A549 (cell line): ENCODE data around the gene EOMES. TPM values are rescaled to one million over a fixed set of nuclear protein-coding genes. Genes with fewer than 3 reads are reported as not detected.

Experiments
- ATAC-seq, 2 experiments: fragments of 200-7000 bp in 1 of 2; fragments of >200 bp in 1 of 2; cut with Nextera tagmentation in 1 of 2; cut with Tn5 transposase in 1 of 2; 3 replicates each; pipeline versions ENCODE4 v1.8.0 to v1.9.1; 2018 to 2020; ENCODE audit warnings: mild to moderate bottlenecking in 1 of 2, moderate library complexity in 1 of 2
- CTCF ChIA-PET: fragments of 300-600 bp; sonication (Branson Sonifier 250); formaldehyde crosslinking; extraction: SDS; loops from one replicate; lab custom pipeline; 2021; ENCODE audit warnings: antibody characterized with exemption, inconsistent platforms; lab: Yijun Ruan, JAX
- POLR2A ChIA-PET: fragments of 350-600 bp; formaldehyde crosslinking; extraction: SDS; loops from one replicate; lab custom pipeline; 2021; ENCODE audit warnings: antibody characterized with exemption, inconsistent platforms; lab: Yijun Ruan, JAX
- DNase-seq, 2 experiments: peaks; one replicate each; pipeline versions ENCODE4 v3.0.0 to v3.0.0-alpha.2; 2011 to 2016; ENCODE audit warnings: low read depth in 1 of 2, low spot score in 1 of 2
- FAIRE-seq: peaks from 2 replicates; lab custom pipeline; 2011; peaks lifted over from hg19 to GRCh38; lab: Jason Lieb, UNC
- H3K27ac ChIP-seq, 2 experiments: fragments of >200 bp; sonication (Bioruptor Twin); formaldehyde crosslinking; 3 replicates each; pipeline ENCODE4 v1.5.1; 2016 to 2017
- H3K4me1 ChIP-seq: fragments of >200 bp; sonication (Bioruptor Twin); formaldehyde crosslinking; 3 replicates; pipeline ENCODE4 v1.6.1; 2016
- H3K4me2 ChIP-seq: fragments of >200 bp; sonication (Bioruptor Twin); formaldehyde crosslinking; 3 replicates; pipeline ENCODE4 v1.6.1; 2016
- H3K4me3 ChIP-seq: fragments of >200 bp; sonication (Bioruptor Twin); formaldehyde crosslinking; 3 replicates; pipeline ENCODE4 v1.5.1; 2016
- H3K9me3 ChIP-seq: fragments of >200 bp; sonication (Bioruptor Twin); formaldehyde crosslinking; 3 replicates; pipeline ENCODE4 v1.6.1; 2016
- CEBPB ChIP-seq, 2 experiments: fragments of >200 bp in 1 of 2; sonication (Bioruptor Twin) in 1 of 2; formaldehyde crosslinking in 1 of 2; IDR thresholded peaks; 2 replicates each; pipeline ENCODE4 v1.6.1; 2012 to 2016
- CHD4 ChIP-seq: fragments of 200-600 bp; sonication (generic); IDR thresholded peaks from 2 replicates; pipeline ENCODE4 v1.6.1; 2016; ENCODE audit warnings: antibody characterized with exemption, mild to moderate bottlenecking, borderline replicate concordance
- EHF ChIP-seq: fragments of 250-450 bp; sonication (Bioruptor Pico); IDR thresholded peaks from 2 replicates; pipeline ENCODE4 v1.5.0; 2020; ENCODE audit warnings: mild to moderate bottlenecking
- ESRRA ChIP-seq: fragments of 150-350 bp; IDR thresholded peaks from 2 replicates; pipeline ENCODE4 v1.6.1; 2014; ENCODE audit warnings: mild to moderate bottlenecking, low read length, borderline replicate concordance
- FOSB ChIP-seq: fragments of 250-450 bp; sonication (Bioruptor Pico); IDR thresholded peaks from 2 replicates; pipeline ENCODE4 v1.5.0; 2020; ENCODE audit warnings: mild to moderate bottlenecking, moderate library complexity
- FOSL2 ChIP-seq, 2 experiments: fragments of 450-650 bp in 1 of 2; fragments of >200 bp in 1 of 2; sonication (Bioruptor Twin) in 1 of 2; formaldehyde crosslinking; IDR thresholded peaks; 2 replicates each; pipeline versions ENCODE4 v1.5.0 to v1.6.1; 2016 to 2020; ENCODE audit warnings: mild to moderate bottlenecking in 1 of 2, moderate library complexity in 1 of 2
- HOXA7 ChIP-seq: fragments of 250-450 bp; sonication (Bioruptor Pico); IDR thresholded peaks from 2 replicates; pipeline ENCODE4 v1.5.0; 2020; ENCODE audit warnings: mild to moderate bottlenecking, moderate library complexity
- HOXB5 ChIP-seq: fragments of 250-450 bp; sonication (Bioruptor Pico); IDR thresholded peaks from 2 replicates; pipeline ENCODE4 v1.5.0; 2020; ENCODE audit warnings: mild to moderate bottlenecking, moderate library complexity
- JUNB ChIP-seq: fragments of >200 bp; sonication (Bioruptor Twin); formaldehyde crosslinking; IDR thresholded peaks from 2 replicates; pipeline ENCODE4 v1.6.1; 2016
- KDM1A ChIP-seq: fragments of 200-600 bp; sonication (generic); IDR thresholded peaks from 2 replicates; pipeline ENCODE4 v1.6.1; 2016; ENCODE audit warnings: low read depth, mild to moderate bottlenecking
- MAFK ChIP-seq: fragments of 450-650 bp; IDR thresholded peaks from 2 replicates; pipeline ENCODE4 v1.6.1; 2014; ENCODE audit not compliant: partially characterized antibody
- MYC ChIP-seq: IDR thresholded peaks from 2 replicates; pipeline ENCODE4 v1.6.1; 2012; ENCODE audit warnings: mild to moderate bottlenecking, inconsistent platforms, low read length, improper control_type of control experiment, borderline replicate concordance
- NR3C1 ChIP-seq: fragments of >200 bp; sonication (Bioruptor Twin); formaldehyde crosslinking; IDR thresholded peaks from 3 replicates; pipeline ENCODE4 v1.6.1; 2017
- PHF8 ChIP-seq: fragments of 200-600 bp; sonication (generic); IDR thresholded peaks from 2 replicates; pipeline ENCODE4 v1.6.1; 2016; ENCODE audit warnings: low read depth, mild to moderate bottlenecking, antibody characterized with exemption, moderate library complexity, borderline replicate concordance
- POLR2A ChIP-seq: IDR thresholded peaks from 2 replicates; pipeline ENCODE4 v1.6.1; 2012; ENCODE audit warnings: mild to moderate bottlenecking, low read length
- POLR2AphosphoS2 ChIP-seq: conservative IDR thresholded peaks from 2 replicates; pipeline ENCODE4 v1.6.1; 2012; ENCODE audit warnings: low read length, improper control_type of control experiment, inconsistent platforms
- RAD21 ChIP-seq, 2 experiments: fragments of >200 bp in 1 of 2; sonication (Bioruptor Twin) in 1 of 2; formaldehyde crosslinking in 1 of 2; IDR thresholded peaks in 1 of 2; conservative IDR thresholded peaks in 1 of 2; 2 replicates in 1 of 2; 3 replicates in 1 of 2; pipeline ENCODE4 v1.6.1; 2012 to 2018; ENCODE audit warnings: inconsistent platforms in 1 of 2
- RARB ChIP-seq: fragments of 250-450 bp; sonication (Bioruptor Pico); IDR thresholded peaks from 2 replicates; pipeline ENCODE4 v1.8.0; 2021; ENCODE audit warnings: mild to moderate bottlenecking, moderate library complexity
- RNF2 ChIP-seq: fragments of 200-600 bp; sonication (generic); IDR thresholded peaks from 2 replicates; pipeline ENCODE4 v1.6.1; 2016; ENCODE audit warnings: low read depth, mild to moderate bottlenecking, antibody characterized with exemption, moderate library complexity, borderline replicate concordance
- SREBF2 ChIP-seq: fragments of 450-650 bp; IDR thresholded peaks from 2 replicates; pipeline ENCODE4 v1.6.1; 2014; ENCODE audit warnings: mild to moderate bottlenecking, moderate library complexity
- TFCP2L1 ChIP-seq: fragments of 250-450 bp; sonication (Bioruptor Pico); IDR thresholded peaks from 2 replicates; pipeline ENCODE4 v1.5.0; 2021; ENCODE audit warnings: mild to moderate bottlenecking
- ZC3H11A ChIP-seq: fragments of 450-650 bp; IDR thresholded peaks from 2 replicates; pipeline ENCODE4 v1.6.1; 2014; ENCODE audit warnings: antibody characterized with exemption, mild to moderate bottlenecking
- ZNF302 ChIP-seq: fragments of 250-450 bp; sonication (Bioruptor Pico); IDR thresholded peaks from 2 replicates; pipeline ENCODE4 v1.9.0; 2021; ENCODE audit warnings: inconsistent platforms, mild to moderate bottlenecking, moderate library complexity
- ZSCAN20 ChIP-seq: fragments of 250-450 bp; sonication (Bioruptor Pico); IDR thresholded peaks from 2 replicates; pipeline ENCODE4 v1.8.0; 2022; ENCODE audit warnings: mild to moderate bottlenecking, moderate library complexity
- WGBS: methylation state at CpG from one replicate; pipeline ENCODE4 v1.1.6; 2017; ENCODE audit errors: missing lambda C conversion rate; 5-methylcytosine and 5-hydroxymethylcytosine counted together
- polyA plus RNA-seq, 4 experiments: library from polyadenylated mRNA; depleted of rRNA in 3 of 4; stranded (reverse); fragments of >200 nt; fragmentation: RNase III in 1 of 4; extraction: RNeasy Plus Mini Kit Qiagen cat#74134 plus additional on column Dnase treatment in 1 of 4; gene quantifications; 2 replicates in 3 of 4; 3 replicates in 1 of 4; pipeline ENCODE4 v1.2.3, GENCODE V29; 2011 to 2017
- TF ChIP-seq, protein P1 (sequence below): fragments of >200 bp; sonication (Bioruptor Twin); formaldehyde crosslinking; IDR thresholded peaks from 3 replicates; pipeline ENCODE4 v1.5.1; 2016
- TF ChIP-seq, protein P2 (sequence below): fragments of 450-650 bp; IDR thresholded peaks from 2 replicates; pipeline ENCODE4 v1.6.1; 2014; ENCODE audit warnings: antibody characterized with exemption
- TF ChIP-seq, protein P3 (sequence below): IDR thresholded peaks from 2 replicates; pipeline ENCODE4 v1.6.1; 2012
- TF ChIP-seq, protein P4 (sequence below): fragments of 150-350 bp; IDR thresholded peaks from 2 replicates; pipeline ENCODE4 v1.6.1; 2014; ENCODE audit warnings: low read depth, mild to moderate bottlenecking, low read length

The EOMES gene
- polyA plus RNA-seq, 2 of the 4 experiments (the other 2 are of a cell fraction) = 0.84 to 1.2 TPM

DNA sequence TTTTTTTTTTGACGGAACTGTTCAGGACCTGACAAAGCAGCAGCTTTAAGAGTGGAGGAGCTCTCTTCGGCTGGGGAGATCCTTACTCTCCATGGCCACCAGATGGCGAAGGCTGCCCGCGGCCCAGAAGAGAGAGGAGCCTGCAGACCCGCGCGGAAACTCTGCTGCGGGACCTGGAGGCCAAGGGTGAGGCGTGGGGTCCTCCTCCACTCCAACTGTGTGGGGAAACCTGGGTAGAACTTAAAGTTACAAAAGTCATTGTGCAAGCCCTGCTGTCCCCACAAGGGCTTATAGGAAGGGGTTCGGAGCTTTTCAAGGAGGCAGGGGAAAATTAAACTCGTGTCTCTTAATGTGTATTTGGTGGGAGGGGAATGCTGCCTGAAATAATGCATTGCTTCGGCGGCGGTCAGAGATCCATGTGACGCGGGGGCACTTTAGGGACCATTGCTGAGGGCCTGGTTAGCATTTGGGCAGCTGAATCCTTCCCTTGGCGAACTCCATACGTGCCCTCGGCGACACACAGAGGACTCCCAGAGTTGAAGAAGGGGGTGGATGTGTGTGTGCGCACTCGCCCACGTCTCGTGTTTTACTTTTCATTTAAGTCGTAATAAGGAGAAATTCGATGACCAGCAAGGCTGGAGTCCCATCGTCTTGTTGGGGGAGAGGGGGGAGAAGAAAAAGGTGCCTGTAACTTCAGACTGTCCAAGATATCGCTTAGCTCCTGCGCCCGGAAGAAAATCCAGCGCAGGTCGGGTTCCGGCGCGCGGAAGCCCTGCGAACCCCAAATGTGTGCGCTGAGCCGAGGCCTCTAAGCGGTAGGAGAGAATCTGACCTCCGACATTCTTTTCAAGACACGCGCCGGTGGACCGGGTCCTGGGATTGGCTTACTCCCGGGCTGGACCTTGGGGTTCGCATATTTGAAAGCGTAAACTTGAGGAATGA is 9.7 kb downstream of the EOMES start (continued):
- TF ChIP-seq POLR2A (no peak), FOSB (CRISPR knock-in tag) (no peak), FOSL2 (IDR thresholded peaks at IDR 0.05) (no peak), FOSL2 (CRISPR knock-in tag; IDR thresholded peaks at IDR 0.05) (no peak)

DNA sequence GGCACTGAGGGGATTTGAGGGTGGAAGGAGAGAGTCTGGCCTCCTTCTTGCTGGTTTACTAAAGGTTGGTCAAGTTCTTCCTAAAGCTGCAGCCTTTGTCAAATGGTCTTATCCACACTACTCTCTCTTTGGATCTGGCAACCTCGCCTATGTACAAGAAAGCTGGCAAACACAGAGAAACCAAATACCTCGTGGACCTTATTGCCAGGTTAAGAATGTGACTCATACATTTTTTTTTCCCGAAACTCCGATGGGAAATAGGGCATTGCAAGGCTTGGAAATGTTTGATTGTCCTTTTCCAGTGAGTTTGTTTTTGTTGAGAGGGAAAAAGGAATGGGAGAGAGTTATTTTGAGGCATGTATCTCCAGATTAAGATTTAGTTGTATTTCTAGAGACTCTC is 13.9 kb downstream of the EOMES start:
- no peak for FAIRE-seq
- TF ChIP-seq SREBF2 (no peak), TFCP2L1 (CRISPR knock-in tag) (no peak), KDM1A (no peak), PHF8 (no peak), EHF (CRISPR knock-in tag) (no peak), JUNB (no peak)
- TF ChIP-seq, protein P1, sequence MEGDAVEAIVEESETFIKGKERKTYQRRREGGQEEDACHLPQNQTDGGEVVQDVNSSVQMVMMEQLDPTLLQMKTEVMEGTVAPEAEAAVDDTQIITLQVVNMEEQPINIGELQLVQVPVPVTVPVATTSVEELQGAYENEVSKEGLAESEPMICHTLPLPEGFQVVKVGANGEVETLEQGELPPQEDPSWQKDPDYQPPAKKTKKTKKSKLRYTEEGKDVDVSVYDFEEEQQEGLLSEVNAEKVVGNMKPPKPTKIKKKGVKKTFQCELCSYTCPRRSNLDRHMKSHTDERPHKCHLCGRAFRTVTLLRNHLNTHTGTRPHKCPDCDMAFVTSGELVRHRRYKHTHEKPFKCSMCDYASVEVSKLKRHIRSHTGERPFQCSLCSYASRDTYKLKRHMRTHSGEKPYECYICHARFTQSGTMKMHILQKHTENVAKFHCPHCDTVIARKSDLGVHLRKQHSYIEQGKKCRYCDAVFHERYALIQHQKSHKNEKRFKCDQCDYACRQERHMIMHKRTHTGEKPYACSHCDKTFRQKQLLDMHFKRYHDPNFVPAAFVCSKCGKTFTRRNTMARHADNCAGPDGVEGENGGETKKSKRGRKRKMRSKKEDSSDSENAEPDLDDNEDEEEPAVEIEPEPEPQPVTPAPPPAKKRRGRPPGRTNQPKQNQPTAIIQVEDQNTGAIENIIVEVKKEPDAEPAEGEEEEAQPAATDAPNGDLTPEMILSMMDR = no peak
- H3K4me1 ChIP-seq = 0 out of 3 replicates have a peak, but pooled peaks cover 3% of the 10 kb centered on the region
- H3K27ac ChIP-seq = no peak overlapping the region
- no peak overlapping the region for H3K4me3 ChIP-seq
- WGBS = 29% methylated on average over 4 of the region's 4 CpGs
- ChIA-PET CTCF (interaction anchor here (1.4 to 6.3 kb wide), 3 partner anchors 12 to 620 kb away, joined by 7 to 35 read pairs (median 7); partner anchors contain the start of gene EOMES), POLR2A (no interaction called here)
- no peak for DNase-seq
- no peaks in the 10 kb centered on the region for H3K9me3 ChIP-seq
- no peak overlapping the region for H3K4me2 ChIP-seq
- no peak for ATAC-seq

DNA sequence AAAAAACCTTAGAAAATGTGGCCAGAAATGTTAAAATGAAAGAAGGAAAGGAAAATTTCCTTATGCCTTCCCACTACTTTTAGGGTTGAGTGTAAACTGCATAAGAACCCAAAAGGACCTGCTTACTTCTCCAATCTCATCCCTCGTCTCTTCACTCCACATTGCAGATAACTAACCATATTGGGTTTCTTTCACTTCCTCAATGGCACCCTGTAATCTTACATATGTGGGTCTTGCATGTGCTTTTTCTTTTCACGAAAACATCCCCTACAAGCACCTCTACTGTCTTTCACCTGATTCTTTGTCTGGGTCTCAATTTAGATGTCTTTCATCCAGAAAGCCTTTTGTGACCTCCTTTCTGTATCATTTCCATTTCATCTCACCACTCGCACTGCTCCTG is 23.1 kb downstream of the EOMES start:
- WGBS = 87% methylated on average over 3 of the region's 3 CpGs
- Histone ChIP-seq H3K4me3 (no peak overlapping the region), H3K27ac (no peak overlapping the region)
- FAIRE-seq = no peak
- CTCF ChIA-PET = no interaction called here
- TF ChIP-seq CHD4 = no peak
- no peak for TF ChIP-seq ESRRA
- TF ChIP-seq, protein P2, sequence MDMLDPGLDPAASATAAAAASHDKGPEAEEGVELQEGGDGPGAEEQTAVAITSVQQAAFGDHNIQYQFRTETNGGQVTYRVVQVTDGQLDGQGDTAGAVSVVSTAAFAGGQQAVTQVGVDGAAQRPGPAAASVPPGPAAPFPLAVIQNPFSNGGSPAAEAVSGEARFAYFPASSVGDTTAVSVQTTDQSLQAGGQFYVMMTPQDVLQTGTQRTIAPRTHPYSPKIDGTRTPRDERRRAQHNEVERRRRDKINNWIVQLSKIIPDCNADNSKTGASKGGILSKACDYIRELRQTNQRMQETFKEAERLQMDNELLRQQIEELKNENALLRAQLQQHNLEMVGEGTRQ = no peak
- TF ChIP-seq, protein P3, sequence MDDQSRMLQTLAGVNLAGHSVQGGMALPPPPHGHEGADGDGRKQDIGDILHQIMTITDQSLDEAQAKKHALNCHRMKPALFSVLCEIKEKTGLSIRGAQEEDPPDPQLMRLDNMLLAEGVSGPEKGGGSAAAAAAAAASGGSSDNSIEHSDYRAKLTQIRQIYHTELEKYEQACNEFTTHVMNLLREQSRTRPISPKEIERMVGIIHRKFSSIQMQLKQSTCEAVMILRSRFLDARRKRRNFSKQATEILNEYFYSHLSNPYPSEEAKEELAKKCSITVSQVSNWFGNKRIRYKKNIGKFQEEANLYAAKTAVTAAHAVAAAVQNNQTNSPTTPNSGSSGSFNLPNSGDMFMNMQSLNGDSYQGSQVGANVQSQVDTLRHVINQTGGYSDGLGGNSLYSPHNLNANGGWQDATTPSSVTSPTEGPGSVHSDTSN = no peak
- TF ChIP-seq POLR2AphosphoS2 = no peak
- TF ChIP-seq HOXB5 (CRISPR knock-in tag) = no peak
- TF ChIP-seq, protein P4, sequence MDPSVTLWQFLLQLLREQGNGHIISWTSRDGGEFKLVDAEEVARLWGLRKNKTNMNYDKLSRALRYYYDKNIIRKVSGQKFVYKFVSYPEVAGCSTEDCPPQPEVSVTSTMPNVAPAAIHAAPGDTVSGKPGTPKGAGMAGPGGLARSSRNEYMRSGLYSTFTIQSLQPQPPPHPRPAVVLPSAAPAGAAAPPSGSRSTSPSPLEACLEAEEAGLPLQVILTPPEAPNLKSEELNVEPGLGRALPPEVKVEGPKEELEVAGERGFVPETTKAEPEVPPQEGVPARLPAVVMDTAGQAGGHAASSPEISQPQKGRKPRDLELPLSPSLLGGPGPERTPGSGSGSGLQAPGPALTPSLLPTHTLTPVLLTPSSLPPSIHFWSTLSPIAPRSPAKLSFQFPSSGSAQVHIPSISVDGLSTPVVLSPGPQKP = no peak
- no peak for TF ChIP-seq HOXA7 (CRISPR knock-in tag)
- no peak for TF ChIP-seq RAD21 (conservative IDR thresholded peaks at IDR 0.05 in 1 of 2, IDR thresholded peaks at IDR 0.05 in 1 of 2)
- no peak for TF ChIP-seq CEBPB (IDR thresholded peaks at IDR 0.05)
- no peak for TF ChIP-seq ZC3H11A
- TF ChIP-seq POLR2A = no peak
- no peak for TF ChIP-seq ZNF302 (CRISPR knock-in tag)
- TF ChIP-seq RNF2 = no peak
- no peak for TF ChIP-seq JUNB
- no peak for TF ChIP-seq MAFK
- no peak for TF ChIP-seq RARB
- TF ChIP-seq ZSCAN20 = no peak
- TF ChIP-seq MYC = no peak
- TF ChIP-seq NR3C1 = no peak
- TF ChIP-seq, all 56 proteins: peak for 0
- no peaks in the 10 kb centered on the region for H3K9me3 ChIP-seq
- no peak overlapping the region for H3K4me2 ChIP-seq
- POLR2A ChIA-PET = no interaction called here
- H3K4me1 ChIP-seq = peaks cover 7% of the 10 kb centered on the region; the same call in 1 of the 3 replicates
- DNase-seq = no peak
- no peak for ATAC-seq
